Peyer's patch (tissue), 4 donors: ENCODE measurements around the gene MUC20.

Source experiments
- CTCF ChIP-seq, 6 experiments: fragments of 450-650 bp in 4 of 6; fragments of 200-600 bp in 2 of 6; sonication (generic) in 1 of 6; IDR thresholded peaks; one replicate each; pipeline ENCODE4 v1.5.1; 2017 to 2019; ENCODE audit warnings: antibody characterized with exemption in 6 of 6, mild to moderate bottlenecking in 3 of 6, moderate library complexity in 1 of 6
- POLR2A ChIP-seq, 2 donors: fragments of 450-650 bp; IDR thresholded peaks; one replicate each; pipeline ENCODE4 v1.5.1; 2017; ENCODE audit warnings: antibody characterized with exemption in 2 of 2, mild to moderate bottlenecking in 2 of 2, moderate library complexity in 2 of 2

GRCh38 chr3:195711813-195712534 is 8.8 kb upstream of the MUC20 start:
- TF ChIP-seq CTCF (IDR thresholded peaks at IDR 0.05) (no peak), POLR2A (IDR thresholded peaks at IDR 0.05) (no peak)
